ENCODE data around the gene GPX4. TPM values are rescaled to one million over a fixed set of nuclear protein-coding genes. Genes with fewer than 3 reads are reported as not detected.

The GPX4 gene
- total RNA-seq, 1 donor from 2014 or later, result 387 TPM

- Histone ChIP-seq H3K36me3 (peaks cover 97% of the 10 kb centered on the region), H3K9me3 (no peaks in the 10 kb centered on the region), H3K4me1 (peaks cover 11% of the 10 kb centered on the region), H3K27ac (no peak overlapping the region), H3K27me3 (no peaks in the 10 kb centered on the region), H3K4me3 (no peak overlapping the region)
- ATAC-seq (no peak), DNase-seq (no peak)
- intact Hi-C loops (cut with DNase I), result no loop called here
- TF ChIP-seq, protein P1, sequence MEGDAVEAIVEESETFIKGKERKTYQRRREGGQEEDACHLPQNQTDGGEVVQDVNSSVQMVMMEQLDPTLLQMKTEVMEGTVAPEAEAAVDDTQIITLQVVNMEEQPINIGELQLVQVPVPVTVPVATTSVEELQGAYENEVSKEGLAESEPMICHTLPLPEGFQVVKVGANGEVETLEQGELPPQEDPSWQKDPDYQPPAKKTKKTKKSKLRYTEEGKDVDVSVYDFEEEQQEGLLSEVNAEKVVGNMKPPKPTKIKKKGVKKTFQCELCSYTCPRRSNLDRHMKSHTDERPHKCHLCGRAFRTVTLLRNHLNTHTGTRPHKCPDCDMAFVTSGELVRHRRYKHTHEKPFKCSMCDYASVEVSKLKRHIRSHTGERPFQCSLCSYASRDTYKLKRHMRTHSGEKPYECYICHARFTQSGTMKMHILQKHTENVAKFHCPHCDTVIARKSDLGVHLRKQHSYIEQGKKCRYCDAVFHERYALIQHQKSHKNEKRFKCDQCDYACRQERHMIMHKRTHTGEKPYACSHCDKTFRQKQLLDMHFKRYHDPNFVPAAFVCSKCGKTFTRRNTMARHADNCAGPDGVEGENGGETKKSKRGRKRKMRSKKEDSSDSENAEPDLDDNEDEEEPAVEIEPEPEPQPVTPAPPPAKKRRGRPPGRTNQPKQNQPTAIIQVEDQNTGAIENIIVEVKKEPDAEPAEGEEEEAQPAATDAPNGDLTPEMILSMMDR (IDR thresholded peaks at IDR 0.05), result no peak
Measured at GRCh38 chr19:1117654-1118053, 13.9 kb downstream of the GPX4 start.

DNA sequence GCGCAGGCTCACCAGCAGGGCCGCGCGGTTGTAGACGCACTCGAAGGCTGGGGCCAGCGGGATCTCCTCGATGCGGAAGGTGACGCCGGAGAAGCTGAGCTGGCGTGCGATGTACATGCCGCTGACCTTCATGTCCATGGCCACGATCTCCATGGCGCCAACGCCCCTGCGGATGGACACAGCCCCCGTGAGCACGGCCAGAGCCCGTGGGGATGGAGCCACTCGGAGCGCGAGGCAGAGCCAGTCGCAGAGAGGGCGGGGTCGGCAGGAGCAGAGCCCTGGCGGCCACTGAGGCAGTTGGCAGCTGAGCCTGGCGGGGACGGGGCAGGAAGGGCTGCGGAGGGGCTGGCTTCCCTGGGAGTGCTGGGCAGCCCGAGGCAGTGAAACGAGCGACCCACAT is 15.2 kb downstream of the GPX4 start:
- no peaks in the 10 kb centered on the region for H3K9me3 ChIP-seq
- H3K27me3 ChIP-seq, result no peaks in the 10 kb centered on the region
- no peak overlapping the region for H3K27ac ChIP-seq
- TF ChIP-seq, protein P1 (IDR thresholded peaks at IDR 0.05), result no peak
- H3K36me3 ChIP-seq, result peaks cover 99% of the 10 kb centered on the region
- no peaks in the 10 kb centered on the region for H3K4me1 ChIP-seq
- H3K4me3 ChIP-seq, result no peak overlapping the region
- DNase-seq, result no peak
- intact Hi-C loops (cut with DNase I), result no loop called here
- ATAC-seq, result no peak

DNA sequence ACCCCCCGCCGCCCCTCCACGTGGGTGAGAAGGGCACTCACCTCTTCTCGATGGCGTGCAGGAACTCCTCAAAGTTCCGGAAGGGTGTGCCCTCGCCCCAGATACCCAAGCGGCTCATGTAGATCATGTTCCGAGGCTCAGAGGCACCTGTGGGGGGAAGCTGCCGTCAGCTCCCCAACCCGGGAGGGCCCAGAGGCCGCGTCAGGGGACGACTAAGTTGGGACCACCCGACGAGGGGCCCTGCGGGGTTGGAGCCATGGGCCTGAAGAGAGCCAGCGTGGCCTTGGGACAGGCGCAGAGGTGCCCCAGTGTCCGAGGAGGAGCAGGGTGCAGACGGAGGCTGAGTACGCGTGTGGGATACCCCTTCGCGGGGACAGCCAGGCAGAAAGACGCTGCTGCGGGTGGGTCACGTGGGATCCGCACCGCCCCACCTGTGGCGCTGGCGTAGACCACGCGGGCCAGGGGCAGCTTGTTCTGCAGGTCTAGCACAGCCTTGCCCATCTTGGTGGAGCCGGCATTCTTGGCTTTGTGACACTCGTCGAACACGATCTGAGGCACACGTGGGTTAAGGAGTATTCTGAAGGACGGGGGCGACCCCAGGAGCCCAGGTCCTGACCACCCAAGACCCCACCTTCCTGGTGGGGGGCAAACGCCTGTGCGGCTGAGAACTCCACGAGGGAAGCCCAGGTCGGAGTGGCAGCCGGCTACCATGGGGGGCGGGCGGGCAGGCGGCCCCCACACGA is 15.9 kb downstream of the GPX4 start:
- peaks cover 99% of the 10 kb centered on the region for H3K36me3 ChIP-seq
- TF ChIP-seq, protein P1 (IDR thresholded peaks at IDR 0.05), result no peak
- ATAC-seq (no peak), DNase-seq (no peak)
- no peaks in the 10 kb centered on the region for H3K27me3 ChIP-seq
- no peak overlapping the region for H3K27ac ChIP-seq
- no peaks in the 10 kb centered on the region for H3K4me1 ChIP-seq
- intact Hi-C loops (cut with DNase I), result loop anchor here (10.0 kb wide), 1 partner anchor 55 kb away; the partner anchor contains the start of gene SBNO2
- no peak overlapping the region for H3K4me3 ChIP-seq
- H3K9me3 ChIP-seq, result no peaks in the 10 kb centered on the region

GRCh38 chr19:1121395-1121794 is 17.6 kb downstream of the GPX4 start:
- Histone ChIP-seq H3K4me3 (no peak overlapping the region), H3K4me1 (no peaks in the 10 kb centered on the region), H3K36me3 (peaks cover 99% of the 10 kb centered on the region), H3K27ac (no peak overlapping the region), H3K27me3 (no peaks in the 10 kb centered on the region), H3K9me3 (no peaks in the 10 kb centered on the region)
- TF ChIP-seq, protein P1 (IDR thresholded peaks at IDR 0.05), result no peak
- intact Hi-C loops (cut with DNase I), result loop anchor here (10.0 kb wide), 1 partner anchor 53 kb away; the partner anchor contains the start of gene SBNO2
- ATAC-seq (no peak), DNase-seq (no peak)

DNA sequence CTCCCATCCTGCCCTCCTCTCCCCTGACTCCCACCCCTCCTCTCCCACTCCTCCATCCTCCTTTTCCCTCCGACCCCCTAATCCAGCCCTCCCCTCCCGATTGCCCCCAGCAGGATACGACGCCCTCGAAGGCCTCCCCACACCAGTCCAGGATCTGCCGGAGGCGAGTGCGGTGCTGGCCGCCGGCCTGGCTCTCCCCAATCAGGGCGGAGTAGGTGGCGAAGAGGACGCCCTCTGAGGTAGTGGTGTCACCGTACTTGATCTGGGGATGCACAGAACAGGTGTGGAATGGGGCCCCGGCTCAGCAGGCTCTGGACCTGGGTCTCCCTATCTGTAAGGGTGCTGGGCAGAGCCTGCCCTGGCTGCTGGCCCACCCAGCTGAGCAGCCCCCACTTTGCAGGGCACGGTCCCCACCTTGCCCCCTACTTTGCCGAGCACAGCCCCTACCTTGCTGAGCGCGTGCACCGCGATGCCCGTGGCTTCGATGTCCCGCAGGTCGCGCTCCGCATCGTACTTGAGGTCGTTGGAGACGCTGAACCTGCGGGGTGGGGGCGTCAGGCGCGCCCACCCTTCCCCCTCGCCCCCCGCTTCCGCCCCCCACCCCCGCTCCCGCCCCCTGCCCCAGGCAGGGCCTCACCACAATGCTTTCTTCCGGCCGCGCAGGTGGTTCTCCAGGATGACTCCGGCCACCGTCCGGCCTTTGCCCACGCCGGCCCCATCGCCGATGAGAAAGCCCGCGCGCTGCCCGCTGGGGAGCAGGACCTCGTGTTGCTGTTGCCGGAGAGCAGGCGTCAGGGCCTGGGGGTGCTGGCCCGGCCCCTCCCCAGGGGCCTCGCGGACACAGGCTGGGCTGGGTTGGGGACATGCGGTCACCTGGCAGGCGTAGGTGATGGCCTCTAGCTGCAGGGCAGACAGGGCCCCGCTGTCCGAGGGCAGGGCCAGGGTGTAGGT is 18.5 kb downstream of the GPX4 start:
- DNase-seq (no peak), ATAC-seq (no peak)
- Histone ChIP-seq H3K4me3 (no peak overlapping the region), H3K27me3 (no peaks in the 10 kb centered on the region), H3K27ac (no peak overlapping the region), H3K4me1 (no peaks in the 10 kb centered on the region), H3K9me3 (no peaks in the 10 kb centered on the region), H3K36me3 (peaks cover 99% of the 10 kb centered on the region)
- TF ChIP-seq, protein P1 (IDR thresholded peaks at IDR 0.05), result no peak
- intact Hi-C loops (cut with DNase I), result loop anchor here (10.0 kb wide), 1 partner anchor 53 kb away; the partner anchor contains the start of gene SBNO2

Data from upper lobe of right lung (tissue), 1 donor.